Endothelial cell (in vitro differentiated cells): ENCODE data around the gene MPHOSPH9. TPM values are rescaled to one million over a fixed set of nuclear protein-coding genes. Genes with fewer than 3 reads are reported as not detected.

Experiments used
- DNase-seq: peaks from one replicate; pipeline ENCODE4 v3.0.0; 2021; ENCODE audit warnings: low spot score
- H3K27ac Mint-ChIP-seq: one replicate; pipeline ENCODE4 v1.8.0; 2021; ENCODE audit warnings: mixed read lengths, inconsistent platforms; ENCODE audit not compliant: unreplicated experiment
- H3K27me3 Mint-ChIP-seq: one replicate; pipeline ENCODE4 v1.8.0; 2021; ENCODE audit warnings: mild to moderate bottlenecking, moderate library complexity, mixed read lengths, inconsistent platforms; ENCODE audit not compliant: unreplicated experiment
- H3K36me3 Mint-ChIP-seq: one replicate; pipeline ENCODE4 v1.8.0; 2021; ENCODE audit warnings: mild to moderate bottlenecking, low read depth, mixed read lengths, inconsistent platforms; ENCODE audit not compliant: unreplicated experiment
- H3K4me1 Mint-ChIP-seq: one replicate; pipeline ENCODE4 v1.8.0; 2021; ENCODE audit warnings: mild to moderate bottlenecking, mixed read lengths, inconsistent platforms; ENCODE audit not compliant: unreplicated experiment
- H3K4me3 Mint-ChIP-seq: one replicate; pipeline ENCODE4 v1.8.0; 2021; ENCODE audit warnings: mild to moderate bottlenecking, mixed read lengths, inconsistent platforms; ENCODE audit not compliant: unreplicated experiment
- H3K9me3 Mint-ChIP-seq: one replicate; pipeline ENCODE4 v1.8.0; 2021; ENCODE audit warnings: mixed read lengths, inconsistent platforms; ENCODE audit not compliant: unreplicated experiment
- CTCF ChIP-seq: fragments of 200-600 bp; sonication (generic); IDR thresholded peaks from one replicate; pipeline ENCODE4 v1.5.0; 2021; ENCODE audit warnings: antibody characterized with exemption; ENCODE audit not compliant: unreplicated experiment
- total RNA-seq: library from RNA; stranded (reverse); fragmentation: NEBNext Ultra II Directional; extraction: Animal tissue kit (Norgen Biotek cat#: 25700); gene quantifications from one replicate; pipeline ENCODE4 v1.2.1, GENCODE V29; 2021; ENCODE audit not compliant: unreplicated experiment

Gene MPHOSPH9
- total RNA-seq, 1 donor from 2014 or later: 30.1 TPM

- DNase-seq: no peak
- peaks cover 18% of the 10 kb centered on the region for H3K27me3 Mint-ChIP-seq
- H3K36me3 Mint-ChIP-seq: peaks cover 17% of the 10 kb centered on the region
- peaks cover 26% of the 10 kb centered on the region for H3K4me1 Mint-ChIP-seq
- H3K27ac Mint-ChIP-seq: peak overlapping the region; percentile 28
- TF ChIP-seq CTCF: no peak
- H3K4me3 Mint-ChIP-seq: peak overlapping the region; percentile 85
- no peaks in the 10 kb centered on the region for H3K9me3 Mint-ChIP-seq
These were observed 83.3 kb downstream of the MPHOSPH9 start for GRCh38 chr12:123149501-123150274.

- Mint-ChIP-seq H3K4me3 (peak overlapping the region; percentile 85), H3K27me3 (peaks cover 18% of the 10 kb centered on the region), H3K27ac (peak overlapping the region; percentile 28), H3K4me1 (peaks cover 26% of the 10 kb centered on the region), H3K9me3 (no peaks in the 10 kb centered on the region), H3K36me3 (peaks cover 17% of the 10 kb centered on the region)
- DNase-seq: no peak
- no peak for TF ChIP-seq CTCF
These were observed 83.9 kb downstream of the MPHOSPH9 start for GRCh38 chr12:123149088-123149487.

GRCh38 chr12:123148655-123149054 is 84.3 kb downstream of the MPHOSPH9 start:
- Mint-ChIP-seq H3K27ac (no peak overlapping the region), H3K36me3 (peaks cover 17% of the 10 kb centered on the region), H3K4me3 (peak overlapping the region; percentile 45), H3K27me3 (peaks cover 18% of the 10 kb centered on the region), H3K4me1 (peaks cover 26% of the 10 kb centered on the region), H3K9me3 (no peaks in the 10 kb centered on the region)
- no peak for DNase-seq
- no peak for TF ChIP-seq CTCF

GRCh38 chr12:123148223-123148622 is 84.7 kb downstream of the MPHOSPH9 start:
- Mint-ChIP-seq H3K27me3 (peaks cover 18% of the 10 kb centered on the region), H3K9me3 (no peaks in the 10 kb centered on the region), H3K36me3 (peaks cover 17% of the 10 kb centered on the region), H3K27ac (no peak overlapping the region), H3K4me3 (peak overlapping the region; percentile 45), H3K4me1 (peaks cover 26% of the 10 kb centered on the region)
- no peak for DNase-seq
- no peak for TF ChIP-seq CTCF

GRCh38 chr12:123145211-123145610 is 87.7 kb downstream of the MPHOSPH9 start:
- H3K4me3 Mint-ChIP-seq: no peak overlapping the region
- peaks cover 12% of the 10 kb centered on the region for H3K36me3 Mint-ChIP-seq

More at GRCh38 chr12:123145211-123145610, 87.7 kb downstream of the MPHOSPH9 start:
- peaks cover 13% of the 10 kb centered on the region for H3K27me3 Mint-ChIP-seq
- H3K9me3 Mint-ChIP-seq: no peaks in the 10 kb centered on the region
- no peak overlapping the region for H3K27ac Mint-ChIP-seq
- no peak for DNase-seq
- peaks cover 31% of the 10 kb centered on the region for H3K4me1 Mint-ChIP-seq
- TF ChIP-seq CTCF: no peak
